Neural cell (in vitro differentiated cells): Measurements from ENCODE around the gene VANGL1. TPM values are rescaled to one million over a fixed set of nuclear protein-coding genes. Genes with fewer than 3 reads are reported as not detected.

Source experiments
- H2AFZ ChIP-seq: fragments of 200-600, 300-800 bp; sonication (generic), shearing (Covaris generic); 2 replicates; pipeline ENCODE4 v1.6.0; 2014; ENCODE audit warnings: low read depth, mild to moderate bottlenecking, antibody characterized with exemption, low read length, moderate library complexity
- H3F3A ChIP-seq: fragments of 200-600 bp; shearing (Covaris generic); 2 replicates; pipeline ENCODE4 v1.6.1; 2016; ENCODE audit warnings: mild to moderate bottlenecking, moderate library complexity, mixed read lengths, antibody characterized with exemption, low read length; ENCODE audit not compliant: insufficient read depth, poor library complexity, severe bottlenecking
- H3K27ac ChIP-seq: fragments of 200-600, 300-800 bp; sonication (generic), shearing (Covaris generic); 2 replicates; pipeline ENCODE4 v1.5.1; 2014; ENCODE audit warnings: mild to moderate bottlenecking, low read length, moderate library complexity
- H3K27me3 ChIP-seq: fragments of 300-800, 200-600 bp; sonication (generic), shearing (Covaris generic); 2 replicates; pipeline ENCODE4 v1.6.0; 2014; ENCODE audit warnings: mild to moderate bottlenecking, low read depth, low read length, moderate library complexity; ENCODE audit not compliant: insufficient read depth
- H3K36me3 ChIP-seq: fragments of 300-800, 200-600 bp; sonication (generic), shearing (Covaris generic); 2 replicates; pipeline ENCODE4 v1.5.1; 2014; ENCODE audit warnings: mild to moderate bottlenecking, antibody characterized with exemption, low read length, moderate library complexity; ENCODE audit not compliant: insufficient read depth
- H3K4me2 ChIP-seq: fragments of 300-800, 200-600 bp; sonication (generic), shearing (Covaris generic); 2 replicates; pipeline ENCODE4 v1.6.0; 2014; ENCODE audit warnings: mild to moderate bottlenecking, low read length
- H3K4me3 ChIP-seq: fragments of 300-800, 200-600 bp; sonication (generic), shearing (Covaris generic); 2 replicates; pipeline ENCODE4 v1.5.1; 2014; ENCODE audit warnings: mild to moderate bottlenecking, low read length, moderate library complexity
- H3K79me2 ChIP-seq: fragments of 200-600 bp; shearing (Covaris generic); replicated peaks from 2 replicates; pipeline ENCODE4 v1.6.0; 2014; ENCODE audit warnings: mild to moderate bottlenecking, low read length, moderate library complexity; ENCODE audit not compliant: insufficient read depth
- H3K9ac ChIP-seq: fragments of 300-800, 200-600 bp; sonication (generic), shearing (Covaris generic); 2 replicates; pipeline ENCODE4 v1.6.1; 2016; ENCODE audit warnings: mild to moderate bottlenecking, low read length, mixed read lengths
- H3K9me2 ChIP-seq: fragments of 200-600 bp; shearing (Covaris generic); 2 replicates; pipeline ENCODE4 v1.6.1; 2016; ENCODE audit warnings: mild to moderate bottlenecking, low read length, mixed read lengths; ENCODE audit not compliant: insufficient read depth
- H3K9me3 ChIP-seq: fragments of 200-600, 300-800 bp; sonication (generic), shearing (Covaris generic); 2 replicates; pipeline ENCODE4 v1.6.1; 2016; ENCODE audit warnings: mild to moderate bottlenecking, mixed run types, low read length, moderate library complexity, mixed read lengths
- H4K20me1 ChIP-seq: fragments of 200-600 bp; shearing (Covaris generic); 2 replicates; pipeline ENCODE4 v1.6.1; 2016; ENCODE audit warnings: mild to moderate bottlenecking, mixed run types; ENCODE audit not compliant: insufficient read depth
- EP300 ChIP-seq: fragments of 450-650 bp; conservative IDR thresholded peaks from 2 replicates; pipeline ENCODE4 v1.6.1; 2014; ENCODE audit warnings: antibody characterized with exemption, mild to moderate bottlenecking, moderate library complexity; ENCODE audit not compliant: poor library complexity, severe bottlenecking
- EZH2 ChIP-seq: fragments of 200-600, 300-800 bp; shearing (Covaris generic), sonication (generic); IDR thresholded peaks from 2 replicates; pipeline ENCODE4 v1.6.1; 2014; ENCODE audit warnings: antibody characterized with exemption, low read length, borderline replicate concordance, mild to moderate bottlenecking; ENCODE audit not compliant: insufficient read depth, poor library complexity, severe bottlenecking
- MXI1 ChIP-seq: fragments of 450-650 bp; conservative IDR thresholded peaks from 2 replicates; pipeline ENCODE4 v1.6.1; 2014; ENCODE audit warnings: antibody characterized with exemption, mild to moderate bottlenecking; ENCODE audit not compliant: poor library complexity, severe bottlenecking
- POLR2AphosphoS5 ChIP-seq: IDR thresholded peaks from 2 replicates; pipeline ENCODE4 v1.6.1; 2012
- RAD21 ChIP-seq: fragments of 450-650 bp; conservative IDR thresholded peaks from 2 replicates; pipeline ENCODE4 v1.6.1; 2014; ENCODE audit warnings: antibody characterized with exemption, mild to moderate bottlenecking, moderate library complexity
- SMC3 ChIP-seq: fragments of 450-650 bp; conservative IDR thresholded peaks from 2 replicates; pipeline ENCODE4 v1.6.1; 2014; ENCODE audit warnings: antibody characterized with exemption, mild to moderate bottlenecking, moderate library complexity; ENCODE audit not compliant: poor library complexity
- TAF1 ChIP-seq: IDR thresholded peaks from 2 replicates; pipeline ENCODE4 v1.6.1; 2012; ENCODE audit warnings: low read depth
- polyA plus RNA-seq: library from polyadenylated mRNA; depleted of rRNA; stranded (reverse); fragments of >200 nt; gene quantifications from 2 replicates; pipeline ENCODE4 v1.2.3, GENCODE V29; 2014
- TF ChIP-seq, protein P1 (sequence below): IDR thresholded peaks from 2 replicates; pipeline ENCODE4 v1.6.1; 2012; ENCODE audit warnings: borderline replicate concordance
- TF ChIP-seq, protein P2 (sequence below): fragments of 450-650 bp; IDR thresholded peaks from 2 replicates; pipeline ENCODE4 v1.5.1; 2014; ENCODE audit warnings: antibody characterized with exemption, mild to moderate bottlenecking, moderate library complexity; ENCODE audit not compliant: poor library complexity, severe bottlenecking

Gene VANGL1
- polyA plus RNA-seq, 1 donor from 2014 or later, result 0.53 TPM

- Histone ChIP-seq H3K79me2 (no peaks in the 10 kb centered on the region), H3K27ac (no peak overlapping the region), H3K4me2 (no peak overlapping the region), H3F3A (no peaks in the 10 kb centered on the region), H3K36me3 (no peaks in the 10 kb centered on the region), H3K27me3 (no peaks in the 10 kb centered on the region), H2AFZ (no peak overlapping the region), H3K9ac (no peak overlapping the region), H3K9me2 (no peaks in the 10 kb centered on the region), H3K9me3 (no peaks in the 10 kb centered on the region), H3K4me3 (no peak overlapping the region), H4K20me1 (no peaks in the 10 kb centered on the region)
- TF ChIP-seq POLR2AphosphoS5 (no peak), MXI1 (no peak), SMC3 (no peak), EP300 (no peak), EZH2 (no peak), RAD21 (no peak), TAF1 (no peak)
- TF ChIP-seq, protein P1, sequence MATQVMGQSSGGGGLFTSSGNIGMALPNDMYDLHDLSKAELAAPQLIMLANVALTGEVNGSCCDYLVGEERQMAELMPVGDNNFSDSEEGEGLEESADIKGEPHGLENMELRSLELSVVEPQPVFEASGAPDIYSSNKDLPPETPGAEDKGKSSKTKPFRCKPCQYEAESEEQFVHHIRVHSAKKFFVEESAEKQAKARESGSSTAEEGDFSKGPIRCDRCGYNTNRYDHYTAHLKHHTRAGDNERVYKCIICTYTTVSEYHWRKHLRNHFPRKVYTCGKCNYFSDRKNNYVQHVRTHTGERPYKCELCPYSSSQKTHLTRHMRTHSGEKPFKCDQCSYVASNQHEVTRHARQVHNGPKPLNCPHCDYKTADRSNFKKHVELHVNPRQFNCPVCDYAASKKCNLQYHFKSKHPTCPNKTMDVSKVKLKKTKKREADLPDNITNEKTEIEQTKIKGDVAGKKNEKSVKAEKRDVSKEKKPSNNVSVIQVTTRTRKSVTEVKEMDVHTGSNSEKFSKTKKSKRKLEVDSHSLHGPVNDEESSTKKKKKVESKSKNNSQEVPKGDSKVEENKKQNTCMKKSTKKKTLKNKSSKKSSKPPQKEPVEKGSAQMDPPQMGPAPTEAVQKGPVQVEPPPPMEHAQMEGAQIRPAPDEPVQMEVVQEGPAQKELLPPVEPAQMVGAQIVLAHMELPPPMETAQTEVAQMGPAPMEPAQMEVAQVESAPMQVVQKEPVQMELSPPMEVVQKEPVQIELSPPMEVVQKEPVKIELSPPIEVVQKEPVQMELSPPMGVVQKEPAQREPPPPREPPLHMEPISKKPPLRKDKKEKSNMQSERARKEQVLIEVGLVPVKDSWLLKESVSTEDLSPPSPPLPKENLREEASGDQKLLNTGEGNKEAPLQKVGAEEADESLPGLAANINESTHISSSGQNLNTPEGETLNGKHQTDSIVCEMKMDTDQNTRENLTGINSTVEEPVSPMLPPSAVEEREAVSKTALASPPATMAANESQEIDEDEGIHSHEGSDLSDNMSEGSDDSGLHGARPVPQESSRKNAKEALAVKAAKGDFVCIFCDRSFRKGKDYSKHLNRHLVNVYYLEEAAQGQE, result no peak
- TF ChIP-seq, protein P2, sequence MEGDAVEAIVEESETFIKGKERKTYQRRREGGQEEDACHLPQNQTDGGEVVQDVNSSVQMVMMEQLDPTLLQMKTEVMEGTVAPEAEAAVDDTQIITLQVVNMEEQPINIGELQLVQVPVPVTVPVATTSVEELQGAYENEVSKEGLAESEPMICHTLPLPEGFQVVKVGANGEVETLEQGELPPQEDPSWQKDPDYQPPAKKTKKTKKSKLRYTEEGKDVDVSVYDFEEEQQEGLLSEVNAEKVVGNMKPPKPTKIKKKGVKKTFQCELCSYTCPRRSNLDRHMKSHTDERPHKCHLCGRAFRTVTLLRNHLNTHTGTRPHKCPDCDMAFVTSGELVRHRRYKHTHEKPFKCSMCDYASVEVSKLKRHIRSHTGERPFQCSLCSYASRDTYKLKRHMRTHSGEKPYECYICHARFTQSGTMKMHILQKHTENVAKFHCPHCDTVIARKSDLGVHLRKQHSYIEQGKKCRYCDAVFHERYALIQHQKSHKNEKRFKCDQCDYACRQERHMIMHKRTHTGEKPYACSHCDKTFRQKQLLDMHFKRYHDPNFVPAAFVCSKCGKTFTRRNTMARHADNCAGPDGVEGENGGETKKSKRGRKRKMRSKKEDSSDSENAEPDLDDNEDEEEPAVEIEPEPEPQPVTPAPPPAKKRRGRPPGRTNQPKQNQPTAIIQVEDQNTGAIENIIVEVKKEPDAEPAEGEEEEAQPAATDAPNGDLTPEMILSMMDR, result no peak
These were observed 86.0 kb downstream of the VANGL1 start for GRCh38 chr1:115727706-115728249.

GRCh38 chr1:115728341-115728740 lies 86.6 kb downstream of the VANGL1 start:
- Histone ChIP-seq H3K9me2 (no peaks in the 10 kb centered on the region), H3K79me2 (no peaks in the 10 kb centered on the region), H3K4me3 (no peak overlapping the region), H2AFZ (no peak overlapping the region), H3K9me3 (no peaks in the 10 kb centered on the region), H3F3A (no peaks in the 10 kb centered on the region), H3K36me3 (no peaks in the 10 kb centered on the region), H3K9ac (no peak overlapping the region), H3K27me3 (no peaks in the 10 kb centered on the region), H4K20me1 (no peaks in the 10 kb centered on the region), H3K4me2 (no peak overlapping the region), H3K27ac (no peak overlapping the region)
- TF ChIP-seq, protein P1, result no peak
- TF ChIP-seq SMC3, result no peak
- no peak for TF ChIP-seq POLR2AphosphoS5
- no peak for TF ChIP-seq TAF1
- no peak for TF ChIP-seq EP300
- no peak for TF ChIP-seq EZH2
- no peak for TF ChIP-seq RAD21
- TF ChIP-seq, protein P2, result no peak
- TF ChIP-seq MXI1, result no peak
